Central memory CD8-positive, alpha-beta T cell (primary cell): ENCODE results near the gene TTYH2.

ENCODE experiments used
- ATAC-seq: fragments of 150-1000 bp; cut with Tn5 transposase; replicated peaks from 2 replicates; pipeline ENCODE4 v1.10.0; 2022; ENCODE audit warnings: mild to moderate bottlenecking, moderate FRiP score, moderate number of reproducible peaks; ENCODE audit not compliant: poor library complexity, severe bottlenecking; ENCODE audit errors: extremely low read depth
- DNase-seq, 2 donors: peaks; one replicate each; pipeline ENCODE4 v3.0.0; 2021; ENCODE audit warnings: low spot score in 2 of 2
- H3K27ac Mint-ChIP-seq: one replicate; pipeline ENCODE4 v1.8.0; 2022; ENCODE audit warnings: low read depth, mild to moderate bottlenecking, moderate library complexity, mixed read lengths
- H3K27me3 Mint-ChIP-seq: one replicate; pipeline ENCODE4 v1.8.0; 2022; ENCODE audit warnings: mixed read lengths
- H3K36me3 Mint-ChIP-seq: one replicate; pipeline ENCODE4 v1.8.0; 2022; ENCODE audit warnings: mild to moderate bottlenecking, moderate library complexity, mixed read lengths; ENCODE audit not compliant: insufficient read depth
- H3K4me1 Mint-ChIP-seq: one replicate; pipeline ENCODE4 v1.8.0; 2022; ENCODE audit warnings: mixed read lengths
- H3K4me3 Mint-ChIP-seq: one replicate; pipeline ENCODE4 v1.8.0; 2022; ENCODE audit warnings: mild to moderate bottlenecking, moderate library complexity, mixed read lengths
- H3K9me3 Mint-ChIP-seq: one replicate; pipeline ENCODE4 v1.8.0; 2022; ENCODE audit warnings: mixed read lengths

Gene TTYH2

GRCh38 chr17:74297941-74298340 lies 84.6 kb downstream of the TTYH2 start:
- H3K27me3 Mint-ChIP-seq, result no peaks in the 10 kb centered on the region
- no peak for ATAC-seq
- peaks cover 3% of the 10 kb centered on the region for H3K36me3 Mint-ChIP-seq
- no peaks in the 10 kb centered on the region for H3K9me3 Mint-ChIP-seq
- no peak for DNase-seq
- peaks cover 16% of the 10 kb centered on the region for H3K4me1 Mint-ChIP-seq
- H3K4me3 Mint-ChIP-seq, result no peak overlapping the region
- H3K27ac Mint-ChIP-seq, result peak overlapping the region; percentile 42

DNA sequence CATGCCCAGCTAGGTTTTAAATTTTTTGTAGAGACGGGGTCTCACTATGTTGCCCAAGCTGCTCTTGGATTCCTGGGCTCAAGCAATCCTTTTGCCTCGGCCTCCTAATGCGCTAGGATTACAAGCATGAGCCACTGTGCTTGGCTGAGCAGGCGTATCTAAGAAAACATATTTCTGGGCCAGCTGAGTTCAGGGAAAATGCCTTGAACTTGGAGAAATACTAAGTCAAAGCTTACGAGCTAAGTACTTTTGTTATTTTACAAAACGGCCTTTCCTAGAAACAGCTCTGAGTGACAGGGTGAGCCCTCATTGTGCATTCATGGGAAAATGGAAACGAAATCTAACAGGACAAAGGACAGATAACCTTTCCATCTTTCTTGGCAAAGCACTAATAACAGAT lies 85.4 kb downstream of the TTYH2 start:
- DNase-seq (no peak), ATAC-seq (no peak)
- Mint-ChIP-seq H3K27me3 (no peaks in the 10 kb centered on the region), H3K27ac (no peak overlapping the region), H3K4me1 (peaks cover 16% of the 10 kb centered on the region), H3K4me3 (no peak overlapping the region), H3K9me3 (no peaks in the 10 kb centered on the region), H3K36me3 (peaks cover 3% of the 10 kb centered on the region)

DNA sequence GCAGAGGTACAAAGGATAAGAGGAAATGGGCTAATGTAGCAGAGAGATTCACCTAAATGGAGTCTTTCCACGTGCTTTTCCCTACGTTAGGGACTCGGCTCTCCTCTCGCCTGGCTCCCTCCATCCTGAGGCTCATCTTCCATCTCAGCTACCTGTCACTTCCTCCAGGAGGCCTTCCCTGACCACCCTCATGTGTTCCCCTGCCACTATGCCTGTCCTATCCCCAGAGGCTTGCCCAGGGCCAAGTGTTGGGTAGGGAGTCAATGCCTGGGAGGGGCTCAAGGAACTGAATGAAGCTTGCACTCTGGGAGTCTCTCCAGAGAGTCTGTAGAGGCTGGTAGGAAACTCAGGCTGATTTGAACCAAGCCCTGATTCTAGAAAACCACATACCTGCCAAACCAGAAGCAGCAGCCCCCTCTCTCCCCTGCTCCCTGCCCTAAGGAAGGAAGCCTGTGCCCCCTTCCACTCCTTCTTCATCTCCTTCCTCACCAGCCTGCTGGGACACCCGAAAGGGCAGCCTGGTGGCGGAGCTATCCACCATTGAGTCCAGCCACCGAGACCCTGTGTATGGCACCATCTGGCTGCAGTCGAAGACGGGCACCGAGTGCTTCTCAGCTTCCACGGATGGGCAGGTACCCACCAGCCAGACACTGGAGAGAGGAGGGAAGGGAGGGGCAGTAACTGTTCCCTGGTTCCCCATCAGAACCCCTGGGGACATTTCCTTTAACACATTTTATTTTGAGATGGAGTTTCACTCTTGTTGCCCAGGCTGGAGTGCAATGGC lies 86.0 kb downstream of the TTYH2 start:
- Mint-ChIP-seq H3K27ac (no peak overlapping the region), H3K4me1 (peaks cover 16% of the 10 kb centered on the region), H3K9me3 (no peaks in the 10 kb centered on the region), H3K27me3 (no peaks in the 10 kb centered on the region), H3K36me3 (peaks cover 3% of the 10 kb centered on the region), H3K4me3 (no peak overlapping the region)
- ATAC-seq (no peak), DNase-seq (no peak)

DNA sequence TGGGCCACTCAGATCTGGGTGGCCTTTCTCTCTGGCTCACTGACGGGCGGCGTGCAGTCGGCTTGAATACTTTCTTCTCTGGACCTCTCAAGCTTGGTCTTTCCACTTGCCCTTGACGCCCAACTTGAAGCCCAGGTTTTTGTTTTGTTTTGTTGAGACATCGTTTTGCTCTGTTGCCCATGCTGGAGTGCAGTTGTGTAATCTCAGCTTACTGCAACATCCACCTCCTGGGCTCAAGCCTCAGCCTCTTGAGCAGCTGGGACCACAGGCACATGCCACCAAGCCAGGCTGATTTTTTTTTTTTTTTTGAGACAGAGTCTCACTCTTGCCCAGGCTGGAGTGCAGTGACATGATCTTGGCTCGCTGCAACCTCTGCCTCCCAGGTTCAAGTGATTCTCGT lies 89.9 kb downstream of the TTYH2 start:
- H3K36me3 Mint-ChIP-seq, result no peaks in the 10 kb centered on the region
- no peak for ATAC-seq
- DNase-seq, result no peak
- no peak overlapping the region for H3K27ac Mint-ChIP-seq
- H3K9me3 Mint-ChIP-seq, result no peaks in the 10 kb centered on the region
- no peaks in the 10 kb centered on the region for H3K27me3 Mint-ChIP-seq
- H3K4me3 Mint-ChIP-seq, result no peak overlapping the region
- peaks cover 18% of the 10 kb centered on the region for H3K4me1 Mint-ChIP-seq

GRCh38 chr17:74304184-74304583 lies 90.8 kb downstream of the TTYH2 start:
- ATAC-seq (no peak), DNase-seq (no peak)
- no peaks in the 10 kb centered on the region for H3K9me3 Mint-ChIP-seq
- H3K27me3 Mint-ChIP-seq, result no peaks in the 10 kb centered on the region
- H3K36me3 Mint-ChIP-seq, result no peaks in the 10 kb centered on the region
- peaks cover 19% of the 10 kb centered on the region for H3K4me1 Mint-ChIP-seq
- H3K27ac Mint-ChIP-seq, result no peak overlapping the region
- no peak overlapping the region for H3K4me3 Mint-ChIP-seq

GRCh38 chr17:74305865-74306654 lies 92.7 kb downstream of the TTYH2 start:
- Mint-ChIP-seq H3K4me1 (peaks cover 18% of the 10 kb centered on the region), H3K9me3 (no peaks in the 10 kb centered on the region), H3K4me3 (no peak overlapping the region), H3K27me3 (no peaks in the 10 kb centered on the region), H3K36me3 (no peaks in the 10 kb centered on the region), H3K27ac (peak overlapping the region; percentile 23)
- DNase-seq, result no peak
- no peak for ATAC-seq

DNA sequence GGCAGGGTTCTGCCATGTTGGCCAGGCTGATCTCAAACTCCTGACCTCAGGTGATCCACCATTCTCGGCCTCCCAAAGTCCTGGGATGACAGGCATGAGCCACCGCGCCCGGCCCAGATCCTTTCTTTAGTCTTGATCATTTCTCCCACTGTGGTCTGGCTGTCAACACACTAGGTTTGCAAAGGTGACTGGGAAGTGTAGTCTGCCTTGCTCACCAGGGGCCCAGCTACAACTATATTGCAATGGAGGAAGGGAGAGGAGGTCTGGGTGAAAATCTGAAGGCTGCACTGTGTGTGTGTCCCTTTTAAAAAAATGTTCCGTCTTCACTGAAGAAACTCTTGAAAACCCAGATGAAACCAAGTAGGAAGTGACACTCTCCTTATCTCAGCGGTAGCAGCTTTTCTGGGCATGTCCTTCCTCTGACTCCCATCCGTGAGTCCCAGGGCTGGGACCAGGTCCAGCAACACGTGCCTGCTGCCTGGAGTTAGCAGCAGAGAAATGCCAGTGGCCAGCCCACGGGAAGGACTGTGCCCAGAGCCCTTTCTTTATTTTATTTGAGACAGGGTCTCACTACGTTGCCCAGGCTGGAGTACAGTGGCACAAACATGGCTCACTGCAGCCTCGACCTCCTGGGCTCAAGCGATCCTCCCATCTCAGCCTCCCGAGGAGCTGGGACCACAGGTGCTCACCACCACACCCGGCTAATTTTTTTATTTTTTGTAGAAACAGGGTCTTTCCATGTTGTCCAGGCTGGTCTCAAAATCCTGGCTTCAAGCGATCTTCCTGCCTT lies 94.8 kb downstream of the TTYH2 start:
- Mint-ChIP-seq H3K4me3 (no peak overlapping the region), H3K27ac (no peak overlapping the region), H3K36me3 (no peaks in the 10 kb centered on the region), H3K9me3 (no peaks in the 10 kb centered on the region), H3K27me3 (no peaks in the 10 kb centered on the region), H3K4me1 (peaks cover 14% of the 10 kb centered on the region)
- DNase-seq (no peak), ATAC-seq (no peak)

DNA sequence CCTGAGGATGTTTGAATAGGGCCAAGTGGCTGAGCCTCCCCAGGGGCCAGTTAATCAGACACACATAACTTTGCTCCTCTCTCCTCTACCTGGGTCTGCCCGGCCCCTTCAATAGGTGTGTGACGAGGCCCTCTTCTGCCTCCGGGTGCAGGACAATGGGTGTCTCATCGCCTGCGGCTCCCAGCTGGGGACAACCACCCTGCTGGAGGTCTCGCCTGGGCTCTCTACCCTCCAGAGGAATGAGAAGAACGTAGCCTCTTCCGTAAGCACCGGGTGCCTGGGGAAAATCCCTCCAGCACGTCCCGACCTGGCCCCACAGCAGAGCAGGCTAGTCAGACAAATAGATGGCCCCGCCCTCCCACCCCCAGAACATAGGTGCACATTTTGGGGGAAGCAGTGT lies 96.5 kb downstream of the TTYH2 start:
- Mint-ChIP-seq H3K4me1 (peaks cover 14% of the 10 kb centered on the region), H3K9me3 (no peaks in the 10 kb centered on the region), H3K4me3 (no peak overlapping the region), H3K36me3 (no peaks in the 10 kb centered on the region), H3K27ac (no peak overlapping the region), H3K27me3 (no peaks in the 10 kb centered on the region)
- no peak for DNase-seq
- ATAC-seq, result no peak
